ENCODE data around the gene MYL4. TPM values are rescaled to one million over a fixed set of nuclear protein-coding genes. Genes with fewer than 3 reads are reported as not detected.

The MYL4 gene
- total and polyA plus RNA-seq, 12 donors, result 33.9 to 459 (median 92.5) TPM

DNA sequence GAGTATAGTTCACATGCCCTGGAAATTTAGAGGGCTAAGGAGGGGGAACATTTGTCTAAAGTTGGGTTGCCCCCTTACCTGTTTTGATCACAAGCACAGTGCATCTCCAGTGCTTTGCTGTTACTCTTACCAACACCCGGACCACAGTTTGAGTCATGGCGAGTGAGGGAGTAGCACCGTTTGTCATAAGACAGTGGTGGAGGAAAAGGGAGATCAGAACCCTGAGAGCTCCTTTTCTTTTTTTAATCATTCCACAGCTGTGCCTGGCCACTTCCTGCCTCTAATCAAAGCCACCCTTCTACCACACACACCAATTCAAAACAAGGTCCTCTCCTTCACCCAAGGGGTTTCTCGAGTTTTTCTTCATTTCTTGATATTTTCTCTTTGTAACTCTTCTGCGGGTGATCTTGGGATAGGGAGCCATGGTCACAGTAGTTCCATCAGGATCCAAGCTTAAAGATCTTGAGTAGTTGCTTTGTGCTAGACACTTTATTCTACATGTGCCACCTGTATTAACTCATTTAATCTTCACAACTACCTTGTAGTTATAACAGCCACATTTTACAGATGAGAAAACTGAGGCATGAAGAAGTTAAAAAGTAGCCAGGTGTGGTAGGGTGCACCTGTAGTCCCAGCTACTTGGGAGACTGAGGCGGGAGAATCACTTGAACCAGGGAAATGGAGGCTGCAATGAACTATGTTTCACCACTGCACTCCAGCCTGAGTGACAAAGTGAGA lies 5.0 kb upstream of the MYL4 start:
- ATAC-seq (peak in 1 of 8 donors; percentile 15), DNase-seq (no peak)
- Histone ChIP-seq H3K36me3 (no peaks in the 10 kb centered on the region), H3K27ac (peak overlapping the region in 9 of 10 donors; percentile 57 to 92 (median 77)), H3K4me1 (peaks cover 6 to 66% (median 35%) of the 10 kb centered on the region in 9 donors), H3K4me3 (no peak overlapping the region), H3K9me3 (no peaks in the 10 kb centered on the region), H3K27me3 (no peaks in the 10 kb centered on the region)
- TF ChIP-seq, protein P1, sequence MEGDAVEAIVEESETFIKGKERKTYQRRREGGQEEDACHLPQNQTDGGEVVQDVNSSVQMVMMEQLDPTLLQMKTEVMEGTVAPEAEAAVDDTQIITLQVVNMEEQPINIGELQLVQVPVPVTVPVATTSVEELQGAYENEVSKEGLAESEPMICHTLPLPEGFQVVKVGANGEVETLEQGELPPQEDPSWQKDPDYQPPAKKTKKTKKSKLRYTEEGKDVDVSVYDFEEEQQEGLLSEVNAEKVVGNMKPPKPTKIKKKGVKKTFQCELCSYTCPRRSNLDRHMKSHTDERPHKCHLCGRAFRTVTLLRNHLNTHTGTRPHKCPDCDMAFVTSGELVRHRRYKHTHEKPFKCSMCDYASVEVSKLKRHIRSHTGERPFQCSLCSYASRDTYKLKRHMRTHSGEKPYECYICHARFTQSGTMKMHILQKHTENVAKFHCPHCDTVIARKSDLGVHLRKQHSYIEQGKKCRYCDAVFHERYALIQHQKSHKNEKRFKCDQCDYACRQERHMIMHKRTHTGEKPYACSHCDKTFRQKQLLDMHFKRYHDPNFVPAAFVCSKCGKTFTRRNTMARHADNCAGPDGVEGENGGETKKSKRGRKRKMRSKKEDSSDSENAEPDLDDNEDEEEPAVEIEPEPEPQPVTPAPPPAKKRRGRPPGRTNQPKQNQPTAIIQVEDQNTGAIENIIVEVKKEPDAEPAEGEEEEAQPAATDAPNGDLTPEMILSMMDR (IDR thresholded peaks at IDR 0.05), result no peak
- intact Hi-C loops (cut with DNase I), result no loop called here
- 68 to 72% methylated on average over 6 of the region's 6 CpGs for WGBS, 2 donors

DNA sequence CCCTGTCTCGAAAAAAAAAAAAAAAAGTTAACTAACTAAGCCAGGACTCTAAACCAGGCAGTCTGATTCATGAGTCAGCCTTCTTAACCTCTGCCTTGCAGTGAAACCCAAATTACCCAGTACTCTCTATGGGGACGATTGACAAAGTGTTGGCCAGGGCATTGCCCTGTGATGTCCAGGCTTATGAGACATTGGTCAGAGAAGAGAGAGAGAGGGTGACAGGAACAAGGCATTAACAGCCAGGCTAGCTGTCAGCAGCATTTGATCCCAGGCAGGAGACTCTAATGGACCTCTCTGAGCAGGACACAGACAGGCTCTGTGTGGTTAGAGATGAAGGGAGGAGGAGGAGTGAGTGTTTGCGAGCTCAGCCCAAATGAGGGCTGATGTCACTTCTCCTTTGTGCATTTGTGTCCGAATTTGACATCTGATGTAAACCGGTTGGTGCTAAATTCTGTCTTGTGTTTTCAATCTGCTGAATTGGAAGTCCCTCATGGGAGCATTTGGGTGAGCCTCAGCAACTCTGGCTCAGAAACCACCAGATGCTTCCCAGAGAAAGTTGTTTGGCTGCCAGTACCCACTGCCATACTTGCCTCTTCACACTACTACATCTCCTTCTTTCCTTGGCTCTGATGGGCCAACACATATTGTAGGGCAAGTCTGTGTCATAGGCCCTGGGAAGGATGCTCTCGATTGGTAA lies 4.3 kb upstream of the MYL4 start:
- Histone ChIP-seq H3K4me3 (peak overlapping the region in 6 of 10 donors; percentile 0 to 23 (median 10)), H3K4me1 (peaks cover 6 to 61% (median 35%) of the 10 kb centered on the region in 9 donors), H3K36me3 (no peaks in the 10 kb centered on the region), H3K9me3 (no peaks in the 10 kb centered on the region), H3K27me3 (no peaks in the 10 kb centered on the region), H3K27ac (peak overlapping the region; percentile 51 to 92 (median 77))
- ATAC-seq (peak; percentile 67 to 89 (median 82)), DNase-seq (peak in 1 of 2 donors; percentile 50)
- 23 to 28% methylated on average over 6 of the region's 6 CpGs for WGBS, 2 donors
- intact Hi-C loops (cut with DNase I), result no loop called here
- TF ChIP-seq, protein P1 (IDR thresholded peaks at IDR 0.05), result no peak

DNA sequence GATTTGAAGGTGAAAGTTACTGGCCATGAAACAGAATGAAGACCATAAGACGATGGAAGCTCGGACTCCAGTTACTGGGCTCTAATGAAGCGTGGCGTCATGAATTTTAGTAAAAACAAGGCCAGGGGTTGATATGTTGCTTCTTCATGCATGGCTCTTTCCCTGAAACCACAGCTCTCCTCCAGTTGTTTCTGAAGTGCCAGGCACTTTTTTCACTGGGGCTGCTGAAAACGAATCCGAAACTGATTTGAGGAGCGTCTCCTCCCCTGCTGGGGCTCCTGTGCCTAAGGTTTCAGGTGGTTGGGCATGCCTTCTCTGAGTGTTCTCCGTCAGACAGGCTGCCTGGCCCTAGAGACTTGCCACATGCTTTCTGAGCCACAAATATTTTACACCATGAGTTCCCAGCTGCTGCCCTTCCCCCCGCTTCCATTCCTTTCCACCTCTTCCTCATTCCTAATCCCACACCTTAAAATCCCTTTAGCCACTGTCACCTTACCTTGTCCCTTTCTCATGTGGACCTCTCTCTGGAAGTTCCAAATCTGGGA lies 3.7 kb upstream of the MYL4 start:
- ATAC-seq (peak in 7 of 8 donors; percentile 54 to 80 (median 73)), DNase-seq (peak; percentile 26 to 54)
- Histone ChIP-seq H3K27ac (peak overlapping the region; percentile 51 to 92 (median 77)), H3K36me3 (no peaks in the 10 kb centered on the region), H3K4me1 (peaks cover 6 to 61% (median 41%) of the 10 kb centered on the region in 9 donors), H3K9me3 (no peaks in the 10 kb centered on the region), H3K4me3 (peak overlapping the region in 6 of 10 donors; percentile 0 to 23 (median 10)), H3K27me3 (no peaks in the 10 kb centered on the region)
- intact Hi-C loops (cut with DNase I), result no loop called here
- TF ChIP-seq, protein P1 (IDR thresholded peaks at IDR 0.05), result no peak
- WGBS, 2 donors, result 30 to 38% methylated on average over 9 of the region's 9 CpGs
